Neural cell (in vitro differentiated cells): ENCODE results near the gene RUSF1.

Experiments used
- CTCF ChIP-seq: fragments of 450-650 bp; IDR thresholded peaks from 2 replicates; pipeline ENCODE4 v1.5.1; 2014; ENCODE audit warnings: antibody characterized with exemption, mild to moderate bottlenecking, moderate library complexity; ENCODE audit not compliant: poor library complexity, severe bottlenecking
- EP300 ChIP-seq: fragments of 450-650 bp; conservative IDR thresholded peaks from 2 replicates; pipeline ENCODE4 v1.6.1; 2014; ENCODE audit warnings: antibody characterized with exemption, mild to moderate bottlenecking, moderate library complexity; ENCODE audit not compliant: poor library complexity, severe bottlenecking
- EZH2 ChIP-seq: fragments of 200-600, 300-800 bp; shearing (Covaris generic), sonication (generic); IDR thresholded peaks from 2 replicates; pipeline ENCODE4 v1.6.1; 2014; ENCODE audit warnings: antibody characterized with exemption, low read length, borderline replicate concordance, mild to moderate bottlenecking; ENCODE audit not compliant: insufficient read depth, poor library complexity, severe bottlenecking
- MXI1 ChIP-seq: fragments of 450-650 bp; conservative IDR thresholded peaks from 2 replicates; pipeline ENCODE4 v1.6.1; 2014; ENCODE audit warnings: antibody characterized with exemption, mild to moderate bottlenecking; ENCODE audit not compliant: poor library complexity, severe bottlenecking
- POLR2AphosphoS5 ChIP-seq: IDR thresholded peaks from 2 replicates; pipeline ENCODE4 v1.6.1; 2012
- RAD21 ChIP-seq: fragments of 450-650 bp; conservative IDR thresholded peaks from 2 replicates; pipeline ENCODE4 v1.6.1; 2014; ENCODE audit warnings: antibody characterized with exemption, mild to moderate bottlenecking, moderate library complexity
- SMC3 ChIP-seq: fragments of 450-650 bp; conservative IDR thresholded peaks from 2 replicates; pipeline ENCODE4 v1.6.1; 2014; ENCODE audit warnings: antibody characterized with exemption, mild to moderate bottlenecking, moderate library complexity; ENCODE audit not compliant: poor library complexity
- TAF1 ChIP-seq: IDR thresholded peaks from 2 replicates; pipeline ENCODE4 v1.6.1; 2012; ENCODE audit warnings: low read depth
- TF ChIP-seq, protein P1 (sequence below): IDR thresholded peaks from 2 replicates; pipeline ENCODE4 v1.6.1; 2012; ENCODE audit warnings: borderline replicate concordance

DNA sequence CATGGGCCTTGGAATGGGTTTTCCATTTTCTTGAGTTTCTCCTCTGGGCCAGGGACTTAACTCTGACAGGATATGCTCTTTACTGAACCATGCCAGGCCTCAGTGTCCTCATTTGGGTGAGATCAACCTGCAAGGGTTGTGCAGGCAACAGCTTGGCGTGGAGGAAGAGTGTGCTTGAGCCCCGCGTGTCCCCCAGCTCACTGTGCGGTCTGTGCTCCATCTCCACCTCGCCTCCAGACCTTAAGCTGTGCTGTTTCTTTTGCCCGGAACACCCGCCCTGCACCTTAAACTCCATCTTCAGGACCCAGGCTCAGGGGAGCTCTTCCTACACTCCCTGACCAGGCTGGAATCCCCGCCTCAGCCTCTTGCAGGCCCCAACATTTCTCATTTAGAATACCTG lies 9.7 kb downstream of the RUSF1 start:
- TF ChIP-seq TAF1 (no peak), CTCF (no peak), EP300 (no peak), POLR2AphosphoS5 (no peak), MXI1 (no peak), SMC3 (no peak), EZH2 (no peak), RAD21 (no peak)
- TF ChIP-seq, protein P1, sequence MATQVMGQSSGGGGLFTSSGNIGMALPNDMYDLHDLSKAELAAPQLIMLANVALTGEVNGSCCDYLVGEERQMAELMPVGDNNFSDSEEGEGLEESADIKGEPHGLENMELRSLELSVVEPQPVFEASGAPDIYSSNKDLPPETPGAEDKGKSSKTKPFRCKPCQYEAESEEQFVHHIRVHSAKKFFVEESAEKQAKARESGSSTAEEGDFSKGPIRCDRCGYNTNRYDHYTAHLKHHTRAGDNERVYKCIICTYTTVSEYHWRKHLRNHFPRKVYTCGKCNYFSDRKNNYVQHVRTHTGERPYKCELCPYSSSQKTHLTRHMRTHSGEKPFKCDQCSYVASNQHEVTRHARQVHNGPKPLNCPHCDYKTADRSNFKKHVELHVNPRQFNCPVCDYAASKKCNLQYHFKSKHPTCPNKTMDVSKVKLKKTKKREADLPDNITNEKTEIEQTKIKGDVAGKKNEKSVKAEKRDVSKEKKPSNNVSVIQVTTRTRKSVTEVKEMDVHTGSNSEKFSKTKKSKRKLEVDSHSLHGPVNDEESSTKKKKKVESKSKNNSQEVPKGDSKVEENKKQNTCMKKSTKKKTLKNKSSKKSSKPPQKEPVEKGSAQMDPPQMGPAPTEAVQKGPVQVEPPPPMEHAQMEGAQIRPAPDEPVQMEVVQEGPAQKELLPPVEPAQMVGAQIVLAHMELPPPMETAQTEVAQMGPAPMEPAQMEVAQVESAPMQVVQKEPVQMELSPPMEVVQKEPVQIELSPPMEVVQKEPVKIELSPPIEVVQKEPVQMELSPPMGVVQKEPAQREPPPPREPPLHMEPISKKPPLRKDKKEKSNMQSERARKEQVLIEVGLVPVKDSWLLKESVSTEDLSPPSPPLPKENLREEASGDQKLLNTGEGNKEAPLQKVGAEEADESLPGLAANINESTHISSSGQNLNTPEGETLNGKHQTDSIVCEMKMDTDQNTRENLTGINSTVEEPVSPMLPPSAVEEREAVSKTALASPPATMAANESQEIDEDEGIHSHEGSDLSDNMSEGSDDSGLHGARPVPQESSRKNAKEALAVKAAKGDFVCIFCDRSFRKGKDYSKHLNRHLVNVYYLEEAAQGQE: no peak
